ENCODE measurements around the gene AGPAT1. TPM values are rescaled to one million over a fixed set of nuclear protein-coding genes. Genes with fewer than 3 reads are reported as not detected.
"Not testable (repeated sequence)": the region's sequence is repeated elsewhere in the genome, so short reads cannot be mapped to it uniquely, and the experiment has no call there.

AGPAT1 gene
- total RNA-seq, 1 experiment from 2014 or later, result 55.6 TPM

DNA sequence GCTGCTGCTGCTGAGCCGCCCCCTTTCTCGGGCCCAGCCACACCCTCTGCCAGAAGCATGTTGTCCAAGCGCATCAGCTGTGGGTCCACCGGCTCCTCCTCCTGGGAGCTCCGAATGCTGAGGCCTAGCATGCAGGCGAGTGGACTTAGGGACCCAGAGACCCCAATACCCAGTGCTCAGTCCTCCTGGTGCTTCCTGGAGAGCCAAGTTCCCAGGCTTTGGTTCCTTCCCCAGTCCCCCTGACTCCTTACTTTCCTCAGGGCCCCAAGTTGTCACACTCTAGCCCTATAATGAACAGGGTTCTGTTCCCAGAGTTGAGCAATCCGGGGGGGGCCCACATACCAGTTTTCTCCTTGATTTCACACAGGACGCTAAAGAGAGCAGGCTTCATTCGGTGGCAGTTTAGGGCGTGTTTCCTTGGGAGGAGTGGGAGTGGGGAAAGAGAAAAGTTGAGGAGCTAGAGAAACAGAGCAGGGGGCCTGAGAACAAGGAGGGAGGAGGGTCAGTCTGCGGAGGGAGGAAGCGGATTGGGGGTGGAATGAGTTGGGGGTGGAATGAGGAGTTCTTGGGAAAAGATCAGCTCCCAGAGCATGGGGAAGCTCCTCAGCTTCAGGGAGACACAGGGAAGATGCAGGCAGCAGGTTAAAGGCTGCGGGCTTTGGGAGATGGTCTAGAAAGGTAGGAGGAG, 12.6 kb upstream of the AGPAT1 start:
- ChIA-PET RAD21 (ENCODE audit: low non-redundant PET in 1 of 2, low total read pairs in 2 of 2, uncharacterized antibody in 2 of 2, unreplicated experiment in 2 of 2) (no interaction called here), CTCF (no interaction called here), POLR2A (interaction anchor here (0.6 kb wide), 1 partner anchor 59 kb away, joined by 3 read pairs; the partner anchor contains the start of gene FKBPL)
- H3K27ac ChIP-seq (ENCODE audit: low read depth, low read length), result peak overlapping the region; percentile 81
- no peaks in the 10 kb centered on the region for H3K9me3 ChIP-seq (ENCODE audit: control insufficient read depth in 1 of 2, insufficient read depth in 1 of 2, low read depth in 1 of 2, low read length in 2 of 2)
- H3K4me1 ChIP-seq (ENCODE audit: control insufficient read depth in 1 of 2, insufficient read depth in 2 of 2, low read length in 2 of 2), result peaks cover 16 to 60% of the 10 kb centered on the region in 2 experiments
- peak overlapping the region; percentile 87 for H3K9ac ChIP-seq (ENCODE audit: low read length)
- TSS peak; percentile 23 for BruUV-seq (replicated peaks)
- peaks cover 0 to 3% of the 10 kb centered on the region in 2 experiments; a peak in 2 of 4 replicates for H3K36me3 ChIP-seq (ENCODE audit: control insufficient read depth in 1 of 2, insufficient read depth in 2 of 2, low read length in 2 of 2)
- H2AFZ ChIP-seq (ENCODE audit: low read depth, low read length, poor library complexity, severe bottlenecking), result no peak overlapping the region
- peaks cover 13% of the 10 kb centered on the region for H3K79me2 ChIP-seq (ENCODE audit: insufficient read depth, low read length)
- H3K4me3 ChIP-seq (replicated peaks in 1 of 2; ENCODE audit: low read depth in 1 of 2, low read length in 2 of 2), result peak overlapping the region; percentile 80 to 84
- no peak for TF ChIP-seq TCF7L2 (IDR thresholded peaks at IDR 0.05; ENCODE audit: borderline replicate concordance, extremely low read depth, insufficient read depth, insufficient read length)
- TF ChIP-seq, protein P1, sequence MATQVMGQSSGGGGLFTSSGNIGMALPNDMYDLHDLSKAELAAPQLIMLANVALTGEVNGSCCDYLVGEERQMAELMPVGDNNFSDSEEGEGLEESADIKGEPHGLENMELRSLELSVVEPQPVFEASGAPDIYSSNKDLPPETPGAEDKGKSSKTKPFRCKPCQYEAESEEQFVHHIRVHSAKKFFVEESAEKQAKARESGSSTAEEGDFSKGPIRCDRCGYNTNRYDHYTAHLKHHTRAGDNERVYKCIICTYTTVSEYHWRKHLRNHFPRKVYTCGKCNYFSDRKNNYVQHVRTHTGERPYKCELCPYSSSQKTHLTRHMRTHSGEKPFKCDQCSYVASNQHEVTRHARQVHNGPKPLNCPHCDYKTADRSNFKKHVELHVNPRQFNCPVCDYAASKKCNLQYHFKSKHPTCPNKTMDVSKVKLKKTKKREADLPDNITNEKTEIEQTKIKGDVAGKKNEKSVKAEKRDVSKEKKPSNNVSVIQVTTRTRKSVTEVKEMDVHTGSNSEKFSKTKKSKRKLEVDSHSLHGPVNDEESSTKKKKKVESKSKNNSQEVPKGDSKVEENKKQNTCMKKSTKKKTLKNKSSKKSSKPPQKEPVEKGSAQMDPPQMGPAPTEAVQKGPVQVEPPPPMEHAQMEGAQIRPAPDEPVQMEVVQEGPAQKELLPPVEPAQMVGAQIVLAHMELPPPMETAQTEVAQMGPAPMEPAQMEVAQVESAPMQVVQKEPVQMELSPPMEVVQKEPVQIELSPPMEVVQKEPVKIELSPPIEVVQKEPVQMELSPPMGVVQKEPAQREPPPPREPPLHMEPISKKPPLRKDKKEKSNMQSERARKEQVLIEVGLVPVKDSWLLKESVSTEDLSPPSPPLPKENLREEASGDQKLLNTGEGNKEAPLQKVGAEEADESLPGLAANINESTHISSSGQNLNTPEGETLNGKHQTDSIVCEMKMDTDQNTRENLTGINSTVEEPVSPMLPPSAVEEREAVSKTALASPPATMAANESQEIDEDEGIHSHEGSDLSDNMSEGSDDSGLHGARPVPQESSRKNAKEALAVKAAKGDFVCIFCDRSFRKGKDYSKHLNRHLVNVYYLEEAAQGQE (IDR thresholded peaks at IDR 0.05; ENCODE audit: low read depth), result no peak
- no peak for TF ChIP-seq SIN3A (IDR thresholded peaks at IDR 0.05; ENCODE audit: low read depth)
- no peak for TF ChIP-seq CBX3 (IDR thresholded peaks at IDR 0.05; ENCODE audit: low read depth)
- TF ChIP-seq CEBPB (IDR thresholded peaks at IDR 0.05; ENCODE audit: low read depth), result no peak
- no peak; the same call in 1 of the 2 replicates for TF ChIP-seq ZFX (IDR thresholded peaks at IDR 0.05)
- no peak for TF ChIP-seq YY1 (IDR thresholded peaks at IDR 0.05; ENCODE audit: extremely low read depth, insufficient replicate concordance, low read depth, low read length)
- no peak for TF ChIP-seq ATF3 (IDR thresholded peaks at IDR 0.05)
- no peak for TF ChIP-seq ELF1 (IDR thresholded peaks at IDR 0.05; ENCODE audit: borderline replicate concordance, low read depth)
- no peak for TF ChIP-seq EZH2phosphoT487 (IDR thresholded peaks at IDR 0.05; ENCODE audit: borderline replicate concordance)
- H3K27me3 ChIP-seq (ENCODE audit: insufficient read depth, low read length), result no peaks in the 10 kb centered on the region
- ATAC-seq (no peak), DNase-seq (ENCODE audit: low read depth, low spot score) (no peak)
- H3K9me2 ChIP-seq (ENCODE audit: insufficient read depth), result no peaks in the 10 kb centered on the region
- intact Hi-C loops (cut with micrococcal nuclease), result no loop called here
- no peaks in the 10 kb centered on the region for H4K20me1 ChIP-seq (ENCODE audit: insufficient read depth)
- peak overlapping the region; percentile 81 for H3K4me2 ChIP-seq (ENCODE audit: low read length)

DNA sequence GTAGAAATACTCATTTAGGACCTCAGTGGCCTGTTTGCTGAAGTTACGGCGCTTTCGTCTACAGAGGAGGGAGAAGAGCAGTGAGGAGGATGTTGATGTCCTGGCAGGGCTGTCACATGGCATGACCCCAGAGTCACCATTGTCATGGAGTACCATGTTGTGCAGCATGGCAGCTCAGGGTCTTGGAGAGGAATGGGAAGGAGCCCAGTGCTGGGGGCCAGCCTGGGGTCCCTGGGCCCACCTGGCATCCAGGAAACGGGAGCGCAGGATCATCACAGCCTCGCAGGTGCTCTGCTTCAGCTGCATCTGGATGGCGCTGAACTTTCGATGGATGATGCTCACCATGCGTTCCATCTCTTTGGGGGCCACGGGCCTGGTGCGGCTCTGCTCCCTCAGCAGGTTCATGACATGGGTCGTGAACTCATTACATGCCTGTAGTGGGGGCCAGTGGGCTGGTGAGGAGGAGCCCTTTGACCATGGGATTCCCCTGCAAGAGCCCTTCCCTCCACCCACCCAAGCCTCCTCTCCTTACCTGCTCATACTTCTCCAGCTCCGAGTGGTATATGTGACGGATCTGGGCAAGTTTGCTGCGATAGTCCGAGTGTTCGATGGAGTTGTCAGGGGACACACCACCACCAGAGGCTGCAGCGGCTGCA, 12.0 kb upstream of the AGPAT1 start:
- DNase-seq (ENCODE audit: low read depth, low spot score); RAD21 ChIA-PET (ENCODE audit: low non-redundant PET in 1 of 2, low total read pairs in 2 of 2, uncharacterized antibody in 2 of 2, unreplicated experiment in 2 of 2): not testable (repeated sequence)

More for the DNA sequence above, 12.0 kb upstream of the AGPAT1 start:
- H2AFZ ChIP-seq (ENCODE audit: low read depth, low read length, poor library complexity, severe bottlenecking); H3K9me3 ChIP-seq (ENCODE audit: control insufficient read depth in 1 of 2, insufficient read depth in 1 of 2, low read depth in 1 of 2, low read length in 2 of 2); POLR2A ChIA-PET; H3K9ac ChIP-seq (ENCODE audit: low read length); ATAC-seq; H4K20me1 ChIP-seq (ENCODE audit: insufficient read depth); CTCF ChIA-PET; BruUV-seq (replicated peaks); H3K4me3 ChIP-seq (replicated peaks in 1 of 2; ENCODE audit: low read depth in 1 of 2, low read length in 2 of 2); H3K27ac ChIP-seq (ENCODE audit: low read depth, low read length); intact Hi-C loops (cut with micrococcal nuclease); H3K9me2 ChIP-seq (ENCODE audit: insufficient read depth); H3K36me3 ChIP-seq (ENCODE audit: control insufficient read depth in 1 of 2, insufficient read depth in 2 of 2, low read length in 2 of 2); H3K27me3 ChIP-seq (ENCODE audit: insufficient read depth, low read length): not testable (repeated sequence)
- H3K4me2 ChIP-seq (ENCODE audit: low read length), result peak overlapping the region; percentile 81
- H3K79me2 ChIP-seq (ENCODE audit: insufficient read depth, low read length), result peaks cover 13% of the 10 kb centered on the region
- H3K4me1 ChIP-seq (ENCODE audit: control insufficient read depth in 1 of 2, insufficient read depth in 2 of 2, low read length in 2 of 2), result peaks cover 16 to 59% of the 10 kb centered on the region in 2 experiments

All from HCT116 (cell line).